Liver (tissue), 9 donors: ENCODE results near the gene PHC2. TPM values are rescaled to one million over a fixed set of nuclear protein-coding genes. Genes with fewer than 3 reads are reported as not detected.

Experiments
- DNase-seq: peaks from one replicate; pipeline ENCODE4 v3.0.0-alpha.2; 2017; ENCODE audit warnings: low spot score
- H3K27ac ChIP-seq, 2 donors: one replicate each; pipeline ENCODE4 v1.7.0; 2013; ENCODE audit warnings: inconsistent platforms in 2 of 2, low read length in 2 of 2, control low read depth in 1 of 2, low read depth in 1 of 2, mild to moderate bottlenecking in 1 of 2
- H3K27me3 ChIP-seq, 4 donors: one replicate each; pipeline versions ENCODE4 v1.6.1 to v1.7.0; 2013; ENCODE audit warnings: low read length in 3 of 4, inconsistent platforms in 1 of 4, mild to moderate bottlenecking in 1 of 4, moderate library complexity in 1 of 4; ENCODE audit not compliant: control insufficient read depth in 4 of 4, insufficient read depth in 4 of 4
- H3K36me3 ChIP-seq, 4 donors: one replicate each; pipeline versions ENCODE4 v1.6.1 to v1.7.0; 2013; ENCODE audit warnings: low read length in 3 of 4, mild to moderate bottlenecking in 3 of 4, low read depth in 1 of 4, moderate library complexity in 1 of 4; ENCODE audit not compliant: control insufficient read depth in 4 of 4, insufficient read depth in 3 of 4
- H3K4me1 ChIP-seq, 4 donors: one replicate each; pipeline versions ENCODE4 v1.6.1 to v1.7.0; 2013; ENCODE audit warnings: low read length in 3 of 4, mild to moderate bottlenecking in 3 of 4, moderate library complexity in 1 of 4; ENCODE audit not compliant: control insufficient read depth in 4 of 4, insufficient read depth in 4 of 4
- H3K4me3 ChIP-seq, 3 donors: one replicate each; pipeline versions ENCODE4 v1.6.1 to v1.7.0; 2013; ENCODE audit warnings: low read length in 3 of 3, control low read depth in 1 of 3, low read depth in 1 of 3, mild to moderate bottlenecking in 1 of 3
- H3K9ac ChIP-seq, 2 donors: one replicate each; pipeline ENCODE4 v1.7.0; 2013; ENCODE audit warnings: low read length in 2 of 2, mild to moderate bottlenecking in 2 of 2, moderate library complexity in 2 of 2, control low read depth in 1 of 2, low read depth in 1 of 2
- H3K9me3 ChIP-seq, 4 donors: one replicate each; pipeline versions ENCODE4 v1.6.1 to v1.7.0; 2013; ENCODE audit warnings: low read length in 3 of 4; ENCODE audit not compliant: control insufficient read depth in 4 of 4
- CTCF ChIP-seq: fragments of 150-350 bp; IDR thresholded peaks from 2 replicates; pipeline ENCODE4 v1.5.1; 2017; ENCODE audit warnings: improper control_type of control experiment, low read depth, low read length; ENCODE audit not compliant: missing input control
- EGR1 ChIP-seq, 2 donors: IDR thresholded peaks; 2 replicates each; pipeline ENCODE4 v1.6.1; 2016 to 2018; ENCODE audit warnings: antibody characterized with exemption in 2 of 2, low read depth in 2 of 2
- FOXA1 ChIP-seq: IDR thresholded peaks from 2 replicates; pipeline ENCODE4 v1.6.1; 2016; ENCODE audit warnings: antibody characterized with exemption
- FOXA2 ChIP-seq: IDR thresholded peaks from 2 replicates; pipeline ENCODE4 v1.6.1; 2016; ENCODE audit warnings: antibody characterized with exemption
- GABPA ChIP-seq, 2 donors: IDR thresholded peaks in 1 of 2; conservative IDR thresholded peaks in 1 of 2; 2 replicates each; pipeline ENCODE4 v1.6.1; 2016; ENCODE audit warnings: antibody characterized with exemption in 2 of 2, mild to moderate bottlenecking in 1 of 2, moderate library complexity in 1 of 2
- HNF4A ChIP-seq, 2 donors: conservative IDR thresholded peaks; 2 replicates each; pipeline ENCODE4 v1.6.1; 2016; ENCODE audit warnings: antibody characterized with exemption in 2 of 2, mild to moderate bottlenecking in 2 of 2
- HNF4G ChIP-seq: IDR thresholded peaks from 2 replicates; pipeline ENCODE4 v1.6.1; 2016; ENCODE audit warnings: antibody characterized with exemption
- JUND ChIP-seq, 2 donors: IDR thresholded peaks; 2 replicates each; pipeline ENCODE4 v1.6.1; 2016; ENCODE audit warnings: antibody characterized with exemption in 2 of 2
- NR2F2 ChIP-seq: IDR thresholded peaks from 2 replicates; pipeline ENCODE4 v1.6.1; 2016; ENCODE audit warnings: antibody characterized with exemption
- RAD21 ChIP-seq, 2 donors: IDR thresholded peaks; 2 replicates each; pipeline ENCODE4 v1.6.1; 2016; ENCODE audit warnings: antibody characterized with exemption in 2 of 2, mild to moderate bottlenecking in 2 of 2
- REST ChIP-seq: IDR thresholded peaks from 2 replicates; pipeline ENCODE4 v1.6.1; 2016; ENCODE audit warnings: antibody characterized with exemption, mild to moderate bottlenecking
- RXRA ChIP-seq, 2 donors: IDR thresholded peaks; 2 replicates each; pipeline ENCODE4 v1.6.1; 2017 to 2018; ENCODE audit warnings: antibody characterized with exemption in 2 of 2, mild to moderate bottlenecking in 1 of 2
- SP1 ChIP-seq: IDR thresholded peaks from 2 replicates; pipeline ENCODE4 v1.6.1; 2018; ENCODE audit warnings: antibody characterized with exemption, mild to moderate bottlenecking
- TAF1 ChIP-seq: conservative IDR thresholded peaks from 2 replicates; pipeline ENCODE4 v1.6.1; 2016; ENCODE audit warnings: antibody characterized with exemption, mild to moderate bottlenecking
- YY1 ChIP-seq: IDR thresholded peaks from 2 replicates; pipeline ENCODE4 v1.6.1; 2016; ENCODE audit warnings: antibody characterized with exemption, mild to moderate bottlenecking
- ZBTB33 ChIP-seq: IDR thresholded peaks from 2 replicates; pipeline ENCODE4 v1.6.1; 2016; ENCODE audit warnings: antibody characterized with exemption
- WGBS: extraction: QIAGEN DNeasy Blood & Tissue Kit; methylation state at CpG from one replicate; pipeline ENCODE4 v1.1.7; 2013; 5-methylcytosine and 5-hydroxymethylcytosine counted together
- polyA plus RNA-seq, 2 donors: library from polyadenylated mRNA; stranded (reverse) in 1 of 2; unstranded in 1 of 2; fragments of 200-250 nt in 1 of 2; fragments of >200 nt in 1 of 2; fragmentation: Nextera tagmentation in 1 of 2; extraction: Ambion mirVana in 1 of 2; gene quantifications; one replicate each; pipeline versions ENCODE4 v1.2.1 to v1.2.3, GENCODE V29; 2013 to 2015
- total RNA-seq, 2 donors: library from RNA; depleted of rRNA; stranded (reverse); fragments of >200 nt; gene quantifications; one replicate each; pipeline ENCODE4 v1.2.3, GENCODE V29; 2014
- TF ChIP-seq, protein P1 (sequence below): IDR thresholded peaks from 2 replicates; pipeline ENCODE4 v1.6.1; 2016; ENCODE audit warnings: antibody characterized with exemption
- TF ChIP-seq, protein P2 (sequence below): IDR thresholded peaks from 2 replicates; pipeline ENCODE4 v1.6.1; 2016; ENCODE audit warnings: antibody characterized with exemption
- donor health status: healthy.
- donor health status: healthy.
- donor health status: healthy.
- donor health status: healthy.
- donor health status: healthy.

The PHC2 gene
- total and polyA plus RNA-seq, 4 donors, result 19.1 to 67.8 (median 44.7) TPM

DNA sequence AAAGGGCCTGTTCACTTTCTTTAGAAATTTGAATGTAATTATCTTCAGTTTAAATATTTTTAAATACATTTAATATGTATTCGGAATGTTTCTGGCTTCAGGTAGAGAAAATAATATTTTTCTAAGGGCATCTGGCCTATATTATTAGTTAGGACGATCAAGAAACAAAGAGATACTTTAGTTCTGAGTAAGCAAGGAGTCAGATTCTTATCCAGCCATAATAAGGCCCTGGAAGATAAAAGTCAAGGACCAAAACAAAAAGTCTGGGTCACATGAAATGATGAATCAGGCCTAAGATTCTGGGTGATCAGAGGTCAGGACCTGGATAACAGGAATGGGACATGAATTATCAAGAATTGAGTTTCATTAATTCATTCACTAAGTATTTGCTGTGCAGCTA is 6.3 kb downstream of the PHC2 start:
- Histone ChIP-seq H3K4me1 (peaks cover 0 to 7% (median 2%) of the 10 kb centered on the region in 4 donors), H3K36me3 (no peaks in the 10 kb centered on the region), H3K9ac (no peak overlapping the region), H3K27ac (no peak overlapping the region), H3K9me3 (no peaks in the 10 kb centered on the region), H3K27me3 (no peaks in the 10 kb centered on the region), H3K4me3 (no peak overlapping the region)
- no peak for DNase-seq
- TF ChIP-seq HNF4A (conservative IDR thresholded peaks at IDR 0.05) (no peak), ZBTB33 (no peak), CTCF (no peak), FOXA1 (no peak), JUND (IDR thresholded peaks at IDR 0.05) (no peak), RXRA (IDR thresholded peaks at IDR 0.05) (no peak), YY1 (no peak), RAD21 (IDR thresholded peaks at IDR 0.05) (no peak), TAF1 (no peak), SP1 (no peak), REST (no peak), EGR1 (IDR thresholded peaks at IDR 0.05; ENCODE audit: low read depth in 2 of 2) (no peak), HNF4G (no peak), NR2F2 (no peak), FOXA2 (no peak), GABPA (IDR thresholded peaks at IDR 0.05 in 1 of 2, conservative IDR thresholded peaks at IDR 0.05 in 1 of 2) (no peak)
- TF ChIP-seq, protein P1, sequence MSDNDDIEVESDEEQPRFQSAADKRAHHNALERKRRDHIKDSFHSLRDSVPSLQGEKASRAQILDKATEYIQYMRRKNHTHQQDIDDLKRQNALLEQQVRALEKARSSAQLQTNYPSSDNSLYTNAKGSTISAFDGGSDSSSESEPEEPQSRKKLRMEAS, result no peak
- TF ChIP-seq, protein P2, sequence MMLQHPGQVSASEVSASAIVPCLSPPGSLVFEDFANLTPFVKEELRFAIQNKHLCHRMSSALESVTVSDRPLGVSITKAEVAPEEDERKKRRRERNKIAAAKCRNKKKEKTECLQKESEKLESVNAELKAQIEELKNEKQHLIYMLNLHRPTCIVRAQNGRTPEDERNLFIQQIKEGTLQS, result no peak
- WGBS, result 85% methylated on average over 2 of the region's 2 CpGs
